HT1080 (cell line): ENCODE results near the gene EFHC1. TPM values are rescaled to one million over a fixed set of nuclear protein-coding genes. Genes with fewer than 3 reads are reported as not detected.
A peak's percentile ranks its signal among the peaks of the same experiment; 100 is the strongest.
"Not testable (repeated sequence)": the region's sequence is repeated elsewhere in the genome, so short reads cannot be mapped to it uniquely, and the experiment has no call there.

ENCODE experiments used
- DNase-seq: peaks from one replicate; pipeline ENCODE4 v3.0.0-alpha.2; 2015; ENCODE audit warnings: low read depth
- total RNA-seq: library from RNA; depleted of rRNA; stranded (reverse); fragments of >200 nt; shearing (Covaris generic); gene quantifications from 2 replicates; pipeline ENCODE4 v1.2.3, GENCODE V29; 2014

The EFHC1 gene
- total RNA-seq, 1 experiment from 2014 or later: 10.2 TPM

- peak; percentile 65 for DNase-seq
Measured at GRCh38 chr6:52399511-52400312, 20.4 kb upstream of the EFHC1 start.

GRCh38 chr6:52400313-52401041 lies 19.7 kb upstream of the EFHC1 start:
- no peak for DNase-seq

GRCh38 chr6:52403086-52403485 lies 17.1 kb upstream of the EFHC1 start:
- no peak for DNase-seq

GRCh38 chr6:52403627-52404026 lies 16.5 kb upstream of the EFHC1 start:
- DNase-seq: peak; percentile 18

- DNase-seq: no peak
Measured at GRCh38 chr6:52405243-52405642, 14.9 kb upstream of the EFHC1 start.

- peak; percentile 45 for DNase-seq
Measured at GRCh38 chr6:52407467-52407866, 12.7 kb upstream of the EFHC1 start.

GRCh38 chr6:52409499-52409898 lies 10.6 kb upstream of the EFHC1 start:
- DNase-seq: no peak

- DNase-seq: no peak
Measured at GRCh38 chr6:52410979-52411378, 9.2 kb upstream of the EFHC1 start.

- no peak for DNase-seq
Measured at GRCh38 chr6:52411911-52412310, 8.2 kb upstream of the EFHC1 start.

GRCh38 chr6:52415333-52415732 lies 4.8 kb upstream of the EFHC1 start:
- no peak for DNase-seq

- peak; percentile 45 for DNase-seq
Measured at GRCh38 chr6:52415917-52416628, 4.1 kb upstream of the EFHC1 start.

GRCh38 chr6:52416629-52417151 lies 3.5 kb upstream of the EFHC1 start:
- DNase-seq: peak; percentile 75

- DNase-seq: peak; percentile 74
Measured at GRCh38 chr6:52417675-52418111, 2.4 kb upstream of the EFHC1 start.

GRCh38 chr6:52418606-52419005 lies 1.5 kb upstream of the EFHC1 start:
- no peak for DNase-seq

GRCh38 chr6:52420668-52421358 lies 671 bp downstream of the EFHC1 start:
- DNase-seq: peak; percentile 73

GRCh38 chr6:52422156-52422555 lies 2.0 kb downstream of the EFHC1 start:
- no peak for DNase-seq

- no peak for DNase-seq
Measured at GRCh38 chr6:52423448-52423847, 3.3 kb downstream of the EFHC1 start.

GRCh38 chr6:52423971-52424381 lies 3.8 kb downstream of the EFHC1 start:
- DNase-seq: peak; percentile 93

- no peak for DNase-seq
Measured at GRCh38 chr6:52424513-52424912, 4.4 kb downstream of the EFHC1 start.

- no peak for DNase-seq
Measured at GRCh38 chr6:52426667-52427066, 6.5 kb downstream of the EFHC1 start.

- not testable (repeated sequence) for DNase-seq
Measured at GRCh38 chr6:52433294-52433693, 13.2 kb downstream of the EFHC1 start.
